IPS DF 19.7 (cell line): ENCODE data around the gene PLPP1.
A peak's percentile ranks its signal among the peaks of the same experiment; 100 is the strongest.
"Not testable (repeated sequence)": the region's sequence is repeated elsewhere in the genome, so short reads cannot be mapped to it uniquely, and the experiment has no call there.

Experiments
- DNase-seq: peaks from one replicate; pipeline ENCODE4 v3.0.0-alpha.2; 2013; ENCODE audit warnings: low read depth, low spot score

PLPP1 gene

GRCh38 chr5:55546947-55547346 lies 12.2 kb upstream of the PLPP1 start:
- DNase-seq = no peak

DNA sequence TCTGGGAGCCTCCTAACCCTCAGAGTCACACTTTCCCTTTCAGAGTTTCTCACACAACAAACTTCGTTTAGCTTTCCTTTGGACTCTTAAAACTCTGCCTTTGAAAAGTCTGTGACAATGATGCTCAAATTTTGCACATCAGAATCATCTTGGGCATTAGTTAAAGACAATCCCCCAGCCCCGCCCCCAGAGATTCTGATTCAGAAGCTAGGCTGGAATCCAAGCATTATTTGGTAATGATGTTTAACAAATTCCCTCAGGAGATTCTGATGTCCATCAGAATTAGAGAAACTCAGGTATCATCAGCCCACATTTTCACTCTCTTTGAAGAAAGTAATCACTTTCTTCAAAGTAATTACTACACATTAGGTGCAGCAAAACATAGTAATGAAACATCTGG lies 9.6 kb upstream of the PLPP1 start:
- no peak for DNase-seq

DNA sequence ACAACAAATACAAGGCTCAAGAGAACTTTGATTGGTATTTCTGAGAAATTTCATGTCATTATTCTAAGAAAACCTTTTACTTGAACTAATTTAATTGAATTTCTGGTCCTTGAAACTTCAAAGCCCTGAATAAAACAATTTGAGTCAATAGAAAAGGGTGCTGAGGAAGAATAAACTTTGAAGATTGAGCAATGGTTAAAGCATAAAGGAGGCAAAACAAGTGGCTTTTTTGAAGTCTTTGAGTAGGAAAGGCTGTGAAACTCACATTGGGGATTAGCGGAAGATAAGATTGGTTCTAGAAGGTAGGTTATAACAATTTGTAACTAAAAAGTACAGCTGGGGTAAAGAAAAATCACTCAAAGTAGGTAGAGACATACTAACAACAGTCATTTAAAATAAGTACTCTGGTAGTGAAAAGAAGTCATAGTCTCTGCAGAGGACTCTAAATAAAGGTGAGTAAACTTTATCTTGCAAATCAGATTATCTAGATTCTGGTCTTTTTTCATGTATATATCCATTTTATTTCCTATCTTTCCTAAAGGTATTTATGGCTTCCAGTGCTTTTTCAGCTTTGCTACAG lies 6.4 kb upstream of the PLPP1 start:
- DNase-seq = no peak

GRCh38 chr5:55540525-55540924 lies 5.8 kb upstream of the PLPP1 start:
- no peak for DNase-seq

DNA sequence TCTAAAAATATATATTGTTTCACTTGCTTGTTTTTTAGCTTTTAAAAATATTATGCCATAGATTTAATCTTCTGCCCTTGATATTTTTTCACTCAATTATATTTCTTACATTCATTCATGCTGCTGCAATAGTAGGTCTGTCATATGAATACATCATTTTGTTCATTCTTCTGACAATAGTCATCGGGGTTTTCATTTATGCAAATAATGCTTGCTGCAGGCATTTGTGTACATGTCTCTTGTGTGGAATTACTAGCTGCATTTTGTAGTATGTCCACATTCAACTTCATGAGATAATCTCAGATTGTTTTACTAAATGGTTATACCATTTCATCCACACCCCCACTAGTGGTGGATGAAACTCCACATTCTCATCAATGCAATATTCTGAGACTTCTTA lies 5.3 kb upstream of the PLPP1 start:
- DNase-seq = no peak

DNA sequence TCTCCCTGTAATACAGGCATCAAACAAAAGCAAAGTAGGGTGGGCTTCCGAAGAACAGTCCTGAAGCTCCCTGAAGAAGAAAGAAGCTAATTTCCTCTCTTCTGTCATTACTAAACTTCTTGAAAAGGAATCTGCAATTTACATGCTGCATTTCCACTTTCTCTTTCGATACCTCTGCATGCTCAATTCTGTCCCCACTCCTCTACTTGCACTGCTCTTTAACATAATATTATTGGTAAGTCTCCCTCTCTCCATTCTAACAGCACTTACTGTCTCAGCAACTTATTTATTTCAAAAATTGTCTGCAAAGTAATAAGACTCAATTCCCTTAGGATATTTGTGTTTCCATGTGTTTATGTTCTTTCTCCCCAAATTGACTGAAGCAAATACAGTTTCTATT lies 3.9 kb upstream of the PLPP1 start:
- DNase-seq = no peak

DNA sequence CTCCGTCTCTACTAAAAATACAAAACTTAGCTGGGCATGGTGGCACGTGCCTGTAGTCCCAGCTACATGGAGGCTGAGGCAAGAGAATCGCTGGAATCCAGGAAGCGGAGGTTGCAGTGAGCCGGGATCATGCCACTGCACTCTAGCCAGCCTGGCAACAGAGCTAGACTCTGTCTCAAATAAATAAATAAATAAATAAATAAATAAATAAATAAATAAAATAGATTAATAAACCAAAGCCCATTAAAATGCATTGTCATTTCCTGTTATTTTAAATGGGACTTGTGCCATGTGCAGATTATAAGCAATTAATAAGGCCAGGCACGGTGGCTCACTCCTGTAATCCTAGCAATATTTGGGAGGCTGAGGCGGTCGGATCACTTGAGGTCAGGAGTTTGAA lies 2.6 kb upstream of the PLPP1 start:
- DNase-seq = not testable (repeated sequence)

- peak; percentile 50 for DNase-seq
Measured at GRCh38 chr5:55535199-55535905, 588 bp upstream of the PLPP1 start.

GRCh38 chr5:55533521-55534435 lies 986 bp downstream of the PLPP1 start:
- peak; percentile 7 for DNase-seq

DNA sequence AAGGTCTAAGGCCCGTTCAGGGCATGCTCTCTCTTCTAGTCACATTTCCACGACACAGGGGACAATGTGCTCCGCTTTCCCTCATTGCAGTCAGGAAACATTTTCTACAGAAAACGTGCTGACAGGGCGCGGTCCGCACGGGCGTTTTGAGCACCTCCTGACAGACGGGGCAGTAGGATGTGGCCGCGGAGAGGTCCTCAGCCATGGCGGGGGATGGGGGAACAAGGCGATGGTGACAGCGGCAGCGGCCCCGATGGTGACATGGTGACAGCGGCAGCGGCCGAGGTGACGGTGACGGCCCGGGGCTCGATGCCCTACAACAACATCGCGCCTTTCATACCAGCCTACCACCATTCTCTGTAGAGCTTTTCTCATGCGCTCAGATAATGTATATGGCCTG lies 4.1 kb downstream of the PLPP1 start:
- DNase-seq = no peak

- no peak for DNase-seq
Measured at GRCh38 chr5:55524816-55525215, 9.9 kb downstream of the PLPP1 start.

DNA sequence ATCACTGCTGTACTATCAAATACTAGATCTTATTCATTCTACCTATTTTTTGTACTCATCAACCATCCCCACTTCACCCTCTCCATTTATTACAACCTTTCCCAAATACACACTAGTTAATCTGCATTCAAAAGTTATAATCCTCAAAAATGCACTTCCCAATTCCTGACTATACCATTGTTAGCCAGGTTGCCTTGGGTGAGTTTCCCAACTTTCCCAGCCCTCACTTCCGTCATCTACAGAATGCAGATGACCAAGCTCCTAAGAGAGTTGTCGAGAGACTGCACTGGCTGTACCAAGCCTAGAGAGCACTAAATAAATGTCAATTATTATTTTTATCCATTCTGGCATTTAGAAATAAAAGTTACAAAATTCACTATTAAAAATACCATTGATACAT lies 11.5 kb downstream of the PLPP1 start:
- DNase-seq = no peak

DNA sequence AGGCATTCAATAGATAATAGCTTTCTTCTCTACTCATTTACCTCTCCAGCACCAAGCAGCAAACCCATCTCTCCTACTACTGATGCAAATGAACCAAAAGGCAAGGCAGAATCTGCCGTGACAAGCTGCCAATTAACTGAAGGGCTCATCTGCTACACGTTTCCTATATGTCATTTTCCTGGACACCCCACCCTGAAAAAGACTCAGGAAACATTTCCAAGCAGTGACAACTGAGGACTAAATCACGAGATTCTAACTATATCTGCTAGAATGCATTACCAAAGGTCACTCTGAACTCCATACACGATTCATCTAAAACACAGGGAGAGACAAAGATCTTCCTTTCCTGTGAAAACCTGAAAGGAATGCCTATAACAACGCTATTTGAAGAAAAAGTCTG lies 12.9 kb downstream of the PLPP1 start:
- DNase-seq = no peak

- no peak for DNase-seq
Measured at GRCh38 chr5:55520117-55520839, 14.5 kb downstream of the PLPP1 start.

- DNase-seq = no peak
Measured at GRCh38 chr5:55518831-55519390, 15.9 kb downstream of the PLPP1 start.

DNA sequence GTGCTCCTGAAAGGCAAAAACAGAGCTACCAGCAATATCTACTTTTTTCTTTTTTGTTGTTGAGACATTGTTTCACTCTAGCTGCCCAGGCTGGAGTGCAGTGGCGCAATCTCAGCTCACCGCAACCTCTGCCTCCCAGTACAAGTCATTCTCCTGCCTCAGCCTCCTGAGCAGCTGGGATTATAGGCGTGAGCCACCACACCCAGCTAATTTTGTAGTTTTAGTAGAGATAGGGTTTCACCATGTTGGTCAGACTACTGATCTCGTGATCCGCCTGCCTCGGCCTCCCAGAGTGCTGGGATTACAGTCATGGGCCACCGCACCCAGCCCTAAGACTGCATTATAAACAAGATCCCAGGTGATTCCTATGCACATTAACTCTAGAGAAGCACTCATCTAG lies 17.0 kb downstream of the PLPP1 start:
- DNase-seq = no peak

DNA sequence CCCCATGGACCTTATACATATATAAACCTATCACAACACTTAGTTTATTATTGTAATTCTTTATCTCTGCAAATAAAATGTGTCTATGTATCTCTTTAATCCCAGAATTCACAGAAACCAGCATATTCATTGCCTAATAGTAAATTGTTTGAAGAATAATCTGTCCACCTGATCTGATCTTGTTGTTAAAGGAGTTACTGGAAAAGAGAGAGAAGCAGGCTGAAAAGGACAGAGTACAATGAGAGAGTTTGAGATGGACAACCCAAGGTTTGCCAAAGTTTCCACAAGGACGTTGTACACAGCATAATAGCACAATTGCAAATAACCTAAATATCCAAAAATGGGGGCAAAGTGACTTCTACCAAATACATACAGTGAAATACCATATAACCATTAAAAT lies 23.8 kb downstream of the PLPP1 start:
- no peak for DNase-seq

DNA sequence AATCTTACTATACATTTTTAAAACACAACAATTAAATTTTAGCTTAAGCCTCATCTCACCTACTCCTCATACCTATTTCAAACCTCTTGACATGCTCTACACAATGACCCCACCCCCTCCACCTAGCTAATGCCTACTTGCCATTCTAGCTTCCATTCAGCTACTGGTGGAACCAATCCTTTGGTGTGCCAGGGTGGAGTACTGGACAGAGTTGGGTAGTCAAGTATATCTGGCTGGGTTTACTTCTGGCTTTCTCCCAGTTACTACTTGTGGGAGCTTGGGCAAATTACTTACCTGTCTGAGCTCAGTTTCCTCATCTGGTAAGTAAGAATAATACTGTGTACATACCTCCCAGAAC lies 24.3 kb downstream of the PLPP1 start:
- no peak for DNase-seq

- DNase-seq = no peak
Measured at GRCh38 chr5:55509796-55510522, 24.8 kb downstream of the PLPP1 start.

- DNase-seq = no peak
Measured at GRCh38 chr5:55509097-55509496, 25.7 kb downstream of the PLPP1 start.

DNA sequence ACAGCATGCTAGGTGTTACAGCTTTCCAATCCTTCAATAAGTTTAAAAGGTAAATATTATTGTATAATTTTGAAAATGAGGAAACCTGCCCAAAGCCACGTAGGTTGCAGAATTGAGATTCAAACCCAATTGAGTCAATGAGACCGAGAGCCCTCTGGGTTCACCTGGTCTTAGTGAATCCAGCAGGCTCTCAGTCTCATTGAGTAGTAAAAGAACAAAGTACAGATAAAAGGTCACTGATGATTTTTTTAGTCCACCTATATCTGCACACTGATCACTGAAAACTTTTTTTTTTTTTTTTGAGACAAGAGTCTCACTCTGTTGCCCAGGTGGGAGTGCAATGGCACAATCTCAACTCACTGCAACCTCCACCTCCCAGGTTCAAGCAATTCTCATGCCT lies 27.2 kb downstream of the PLPP1 start:
- DNase-seq = no peak
